K562 (cell line): Measurements from ENCODE around the gene SLC26A6. TPM values are rescaled to one million over a fixed set of nuclear protein-coding genes. Genes with fewer than 3 reads are reported as not detected.

Experiments
- ADNP ChIP-seq: fragments of 200-800 bp; sonication (Bioruptor generic); IDR thresholded peaks from 2 replicates; pipeline ENCODE4 v1.6.1; 2016; ENCODE audit warnings: missing genetic modification characterization, missing compliant biosample characterization
- ATF2 ChIP-seq: sonication (generic); formaldehyde crosslinking; IDR thresholded peaks from 2 replicates; pipeline ENCODE4 v1.8.1; 2022; ENCODE audit warnings: missing genetic modification reagents
- BRD4 ChIP-seq: fragments of 200-600 bp; sonication (generic); IDR thresholded peaks from 2 replicates; pipeline ENCODE4 v1.6.1; 2017; ENCODE audit warnings: inconsistent platforms
- CBFA2T2 ChIP-seq: fragments of 450-650 bp; conservative IDR thresholded peaks from 2 replicates; pipeline ENCODE4 v1.6.1; 2017; ENCODE audit warnings: mild to moderate bottlenecking
- CCNT2 ChIP-seq: IDR thresholded peaks from 2 replicates; pipeline ENCODE4 v1.6.1; 2011; ENCODE audit warnings: borderline replicate concordance, low read depth, mild to moderate bottlenecking, moderate library complexity, mixed read lengths, low read length; ENCODE audit not compliant: insufficient read length; ENCODE audit errors: extremely low read depth
- DEAF1 ChIP-seq: fragments of 450-650 bp; formaldehyde crosslinking; IDR thresholded peaks from 2 replicates; pipeline ENCODE4 v1.4.0; 2020; ENCODE audit warnings: mild to moderate bottlenecking, moderate library complexity
- ETV6 ChIP-seq, 3 experiments: fragments of 150-350 bp in 1 of 3; sonication (generic) in 1 of 3; formaldehyde crosslinking in 1 of 3; IDR thresholded peaks; 2 replicates each; pipeline versions ENCODE4 v1.6.1 to v1.8.0; 2014 to 2022; ENCODE audit warnings: borderline replicate concordance in 2 of 3, low read depth in 2 of 3, antibody characterized with exemption in 1 of 3, low read length in 1 of 3, mild to moderate bottlenecking in 1 of 3, missing genetic modification reagents in 1 of 3
- FOXJ3 ChIP-seq: sonication (generic); formaldehyde crosslinking; IDR thresholded peaks from 2 replicates; pipeline ENCODE4 v1.4.0; 2020; ENCODE audit warnings: mild to moderate bottlenecking, missing genetic modification reagents
- HDAC3 ChIP-seq: fragments of 450-650 bp; IDR thresholded peaks from 2 replicates; pipeline ENCODE4 v1.6.1; 2018; ENCODE audit warnings: borderline replicate concordance, mild to moderate bottlenecking, moderate library complexity; ENCODE audit not compliant: partially characterized antibody
- HNRNPH1 ChIP-seq: fragments of 200-400 bp; formaldehyde crosslinking; optimal IDR thresholded peaks from 2 replicates; pipeline ENCODE3; 2017; ENCODE audit warnings: low read depth, mild to moderate bottlenecking, low read length, moderate library complexity
- HNRNPL ChIP-seq: fragments of 200-400 bp; formaldehyde crosslinking; IDR thresholded peaks from 2 replicates; pipeline ENCODE4 v1.6.1; 2017; ENCODE audit warnings: low read depth, mild to moderate bottlenecking, low read length
- IFI16 ChIP-seq: fragments of 250-450 bp; sonication (Bioruptor Pico); IDR thresholded peaks from 2 replicates; pipeline ENCODE4 v2.1.2; 2022; ENCODE audit warnings: mild to moderate bottlenecking, inconsistent platforms
- L3MBTL2 ChIP-seq: fragments of 450-650 bp; IDR thresholded peaks from 2 replicates; pipeline ENCODE4 v1.6.1; 2016; ENCODE audit warnings: mild to moderate bottlenecking, moderate library complexity
- MIER1 ChIP-seq: fragments of 450-650 bp; IDR thresholded peaks from 2 replicates; pipeline ENCODE4 v1.6.1; 2016; ENCODE audit warnings: antibody characterized with exemption, mild to moderate bottlenecking, low read depth
- NCOA6 ChIP-seq: fragments of 450-650 bp; IDR thresholded peaks from 2 replicates; pipeline ENCODE4 v1.6.1; 2017; ENCODE audit warnings: mild to moderate bottlenecking
- PHB ChIP-seq: fragments of 250-450 bp; sonication (Bioruptor Pico); IDR thresholded peaks from 2 replicates; pipeline ENCODE4 v1.5.0; 2021
- POLR2A ChIP-seq: fragments of 450-650 bp; conservative IDR thresholded peaks from 2 replicates; pipeline ENCODE4 v1.6.1; 2016
- RAD21 ChIP-seq, 2 experiments: fragments of 250-450 bp in 1 of 2; fragments of 450-650 bp in 1 of 2; sonication (Bioruptor Pico) in 1 of 2; formaldehyde crosslinking in 1 of 2; IDR thresholded peaks in 1 of 2; conservative IDR thresholded peaks in 1 of 2; 2 replicates each; pipeline versions ENCODE4 v1.4.0 to v1.8.0; 2020 to 2022; ENCODE audit warnings: mild to moderate bottlenecking in 2 of 2, moderate library complexity in 1 of 2
- THRB ChIP-seq: fragments of 450-650 bp; formaldehyde crosslinking; conservative IDR thresholded peaks from 2 replicates; pipeline ENCODE4 v1.4.0; 2022; ENCODE audit warnings: mild to moderate bottlenecking, missing genetic modification characterization
- ZNF143 ChIP-seq: sonication (generic); formaldehyde crosslinking; IDR thresholded peaks from 2 replicates; pipeline ENCODE4 v1.9.0; 2022; ENCODE audit warnings: mild to moderate bottlenecking, missing genetic modification reagents
- ZNF263 ChIP-seq: sonication (generic); formaldehyde crosslinking; IDR thresholded peaks from 2 replicates; pipeline ENCODE4 v1.8.0; 2022; ENCODE audit warnings: mild to moderate bottlenecking, missing genetic modification reagents, borderline replicate concordance
- ZNF583 ChIP-seq: fragments of 250-450 bp; sonication (Bioruptor Pico); IDR thresholded peaks from 2 replicates; pipeline ENCODE4 v1.4.0; 2020
- ZNF740 ChIP-seq, 3 experiments: fragments of 200-800 bp in 1 of 3; sonication (Bioruptor generic) in 1 of 3; sonication (generic) in 1 of 3; formaldehyde crosslinking in 1 of 3; IDR thresholded peaks; 2 replicates each; pipeline versions ENCODE4 v1.6.1 to v1.8.0; 2016 to 2022; ENCODE audit warnings: mild to moderate bottlenecking in 2 of 3, missing compliant biosample characterization in 2 of 3, missing genetic modification characterization in 2 of 3, missing genetic modification reagents in 1 of 3
- polyA plus RNA-seq, 8 experiments: library from polyadenylated mRNA; depleted of rRNA in 4 of 8; stranded (reverse) in 5 of 8; unstranded in 3 of 8; fragments of >200 nt; fragmentation: Nextera tagmentation in 2 of 8; fragmentation: Illumina TruSeq in 1 of 8; extraction: Ambion mirVana in 2 of 8; extraction: Trizol in 1 of 8; gene quantifications; 2 replicates each; pipeline versions ENCODE4 v1.2.1 to v1.2.3, GENCODE V29; 2011 to 2014; ENCODE audit warnings: inconsistent platforms in 1 of 8, missing spikeins in 1 of 8
- total RNA-seq, 7 experiments: library from RNA; depleted of rRNA in 6 of 7; stranded (reverse); fragments of >200 nt in 6 of 7; fragmentation: Illumina TruSeq in 2 of 7; extraction: Trizol in 2 of 7; gene quantifications; 2 replicates each; pipeline versions ENCODE4 v1.2.1 to v1.2.3, GENCODE V29; 2011 to 2021; ENCODE audit warnings: low replicate concordance in 1 of 7

SLC26A6 gene
- total and polyA plus RNA-seq, 9 of the 15 experiments (the other 6 are each of a cell fraction or from before 2014, with no cell fraction given): 2.1 to 27.2 (median 14.8) TPM

- peak; percentile 58; the same call in 1 of the 2 replicates for TF ChIP-seq ZNF740 (CRISPR knock-in tag; IDR thresholded peaks at IDR 0.05)
- no peak for TF ChIP-seq ZNF740 (tag; IDR thresholded peaks at IDR 0.05)
- TF ChIP-seq ADNP: no peak
- TF ChIP-seq HNRNPH1: no peak
- peak; percentile 94 for TF ChIP-seq ZNF263 (CRISPR knock-in tag)
- TF ChIP-seq BRD4: no peak
- no peak for TF ChIP-seq PHB (CRISPR knock-in tag)
- TF ChIP-seq HDAC3: no peak
- TF ChIP-seq HNRNPL: no peak
- TF ChIP-seq MIER1: peak; percentile 99
- TF ChIP-seq THRB (CRISPR knock-in tag): no peak
- no peak for TF ChIP-seq RAD21 (CRISPR knock-in tag; conservative IDR thresholded peaks at IDR 0.05 in 1 of 2, IDR thresholded peaks at IDR 0.05 in 1 of 2)
- peak; percentile 99 for TF ChIP-seq NCOA6
- no peak for TF ChIP-seq ETV6 (IDR thresholded peaks at IDR 0.05; ENCODE audit: borderline replicate concordance in 1 of 2, low read depth in 2 of 2, low read length in 1 of 2)
- peak; percentile 98; the same call in 1 of the 2 replicates for TF ChIP-seq ETV6 (CRISPR knock-in tag; IDR thresholded peaks at IDR 0.05; ENCODE audit: borderline replicate concordance)
- TF ChIP-seq FOXJ3 (CRISPR knock-in tag): peak; percentile 88
- no peak for TF ChIP-seq DEAF1 (CRISPR knock-in tag)
- no peak for TF ChIP-seq POLR2A
- TF ChIP-seq ZNF143 (CRISPR knock-in tag): no peak; the same call in 1 of the 2 replicates
- peak; percentile 79; the same call in 1 of the 2 replicates for TF ChIP-seq ZNF583
- no peak for TF ChIP-seq IFI16 (CRISPR knock-in tag)
- TF ChIP-seq ATF2 (CRISPR knock-in tag): peak; percentile 93
- no peak for TF ChIP-seq L3MBTL2
- no peak for TF ChIP-seq CCNT2
- no peak for TF ChIP-seq CBFA2T2
Measured at GRCh38 chr3:48661501-48662144, 26.4 kb upstream of the SLC26A6 start (continued).
